Fibroblast of skin of right biceps (primary cell): Measurements from ENCODE around the gene ZNF639.
"Not testable (repeated sequence)": the region's sequence is repeated elsewhere in the genome, so short reads cannot be mapped to it uniquely, and the experiment has no call there.

Experiments used
- DNase-seq: peaks from one replicate; pipeline ENCODE4 v3.0.0-alpha.2; 2013

ZNF639 gene, protein sequence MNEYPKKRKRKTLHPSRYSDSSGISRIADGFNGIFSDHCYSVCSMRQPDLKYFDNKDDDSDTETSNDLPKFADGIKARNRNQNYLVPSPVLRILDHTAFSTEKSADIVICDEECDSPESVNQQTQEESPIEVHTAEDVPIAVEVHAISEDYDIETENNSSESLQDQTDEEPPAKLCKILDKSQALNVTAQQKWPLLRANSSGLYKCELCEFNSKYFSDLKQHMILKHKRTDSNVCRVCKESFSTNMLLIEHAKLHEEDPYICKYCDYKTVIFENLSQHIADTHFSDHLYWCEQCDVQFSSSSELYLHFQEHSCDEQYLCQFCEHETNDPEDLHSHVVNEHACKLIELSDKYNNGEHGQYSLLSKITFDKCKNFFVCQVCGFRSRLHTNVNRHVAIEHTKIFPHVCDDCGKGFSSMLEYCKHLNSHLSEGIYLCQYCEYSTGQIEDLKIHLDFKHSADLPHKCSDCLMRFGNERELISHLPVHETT

DNA sequence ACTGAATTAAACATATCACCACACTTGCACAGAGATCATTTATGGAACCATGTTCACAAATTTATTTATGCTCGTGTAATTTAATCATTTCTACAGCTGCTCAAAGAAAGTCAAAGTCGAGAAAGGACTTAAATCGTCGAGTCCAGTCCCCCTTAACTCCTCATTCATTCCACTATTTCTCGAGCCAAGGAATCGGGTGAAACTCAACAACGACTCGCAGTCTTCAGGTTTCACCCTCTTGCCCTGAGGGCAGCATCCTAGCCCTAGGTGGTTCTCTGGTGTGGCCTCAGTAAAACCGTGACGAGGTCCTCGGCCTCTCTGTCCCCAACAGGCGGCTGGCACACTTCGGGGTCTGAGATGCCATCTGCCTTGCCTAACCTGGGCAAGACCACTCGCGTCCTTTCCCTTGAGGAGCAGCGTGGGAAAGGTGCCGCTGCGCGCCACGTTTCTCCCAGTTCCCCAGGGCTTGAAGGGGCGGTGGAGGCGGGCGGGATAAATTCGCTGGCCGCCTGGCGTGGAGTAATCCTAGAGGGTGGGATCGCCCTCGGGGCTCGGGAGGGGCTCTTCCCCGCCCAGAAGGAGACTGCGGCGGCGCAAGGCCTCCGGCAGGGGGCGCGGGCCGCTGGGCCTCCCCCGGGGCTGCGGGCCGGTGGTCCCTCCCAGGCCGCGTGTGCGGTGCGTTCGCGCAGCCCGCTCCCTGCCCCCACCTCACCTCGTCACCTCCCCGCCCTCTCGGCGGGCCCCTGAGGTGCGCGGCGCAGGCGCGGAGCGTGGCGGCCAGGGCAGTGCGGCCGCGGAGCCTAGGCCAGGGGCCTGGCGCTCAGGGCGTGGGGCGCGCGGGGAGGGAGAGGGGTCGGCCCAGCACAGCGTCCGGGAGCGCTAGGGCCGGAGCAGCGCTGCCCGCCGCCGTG, at the start of gene ZNF639:
Gene ZNF639, plus strand, starts transcription at position 746 of the 911 bp plus-strand sequence. CDS start 5,263 bp downstream, outside the sequence.
- peak; percentile 91 for DNase-seq

DNA sequence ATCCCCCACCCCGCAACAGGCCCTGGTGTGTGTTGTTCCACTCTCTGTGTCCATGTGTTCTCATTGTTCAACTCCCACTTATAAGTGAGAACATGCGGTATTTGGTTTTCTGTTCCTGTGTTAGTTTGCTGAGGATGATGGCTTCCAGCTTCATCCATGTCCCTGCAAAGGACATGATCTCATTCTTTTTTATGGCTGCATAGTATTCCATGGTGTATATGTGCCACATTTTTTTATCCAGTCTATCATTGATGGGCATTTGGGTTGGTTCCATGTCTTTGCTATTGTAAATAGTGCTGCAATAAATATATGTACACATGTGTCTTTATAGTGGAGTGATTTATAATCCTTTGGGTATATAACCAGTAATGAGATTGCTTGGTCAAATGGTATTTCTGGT, 48.4 kb upstream of the ZNF639 start:
- DNase-seq = not testable (repeated sequence)

DNA sequence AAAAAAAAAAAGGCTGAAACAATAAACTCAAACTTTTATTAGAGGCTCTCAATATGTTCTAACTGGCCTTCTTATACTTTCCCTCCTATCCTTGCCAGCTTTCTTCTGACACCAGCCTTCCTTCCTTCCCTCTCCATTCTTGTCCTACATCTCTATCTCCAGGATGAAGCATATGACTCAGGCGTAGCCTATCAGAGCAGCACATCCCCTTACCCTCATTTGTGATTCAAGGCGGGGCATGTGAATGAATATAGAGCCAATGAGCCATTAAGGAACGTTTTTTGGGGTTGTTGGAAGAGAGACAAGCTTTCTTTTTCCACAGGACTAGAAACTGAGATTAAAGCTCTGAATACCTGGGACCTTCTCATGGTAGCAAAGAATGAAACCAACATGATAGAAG, 46.8 kb upstream of the ZNF639 start:
- no peak for DNase-seq

DNA sequence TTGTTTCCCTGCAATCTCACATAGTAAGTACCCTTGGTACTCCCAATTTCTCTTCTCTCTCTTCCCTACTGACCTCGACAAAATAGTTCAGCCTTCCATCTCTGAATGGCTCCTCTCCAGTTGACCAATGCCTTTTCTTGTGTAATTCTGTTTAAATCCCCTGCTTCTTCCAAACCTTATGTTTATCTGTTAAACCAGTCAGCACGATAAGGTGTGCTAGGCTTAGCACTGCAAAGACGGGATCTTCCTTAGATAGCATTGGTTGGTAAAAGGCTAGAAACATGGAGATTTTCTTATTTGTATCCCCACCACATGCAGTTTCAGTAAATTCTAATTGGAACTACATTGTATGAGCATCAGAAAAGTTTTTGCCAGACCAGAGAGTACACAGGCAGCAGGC, 46.1 kb upstream of the ZNF639 start:
- no peak for DNase-seq

DNA sequence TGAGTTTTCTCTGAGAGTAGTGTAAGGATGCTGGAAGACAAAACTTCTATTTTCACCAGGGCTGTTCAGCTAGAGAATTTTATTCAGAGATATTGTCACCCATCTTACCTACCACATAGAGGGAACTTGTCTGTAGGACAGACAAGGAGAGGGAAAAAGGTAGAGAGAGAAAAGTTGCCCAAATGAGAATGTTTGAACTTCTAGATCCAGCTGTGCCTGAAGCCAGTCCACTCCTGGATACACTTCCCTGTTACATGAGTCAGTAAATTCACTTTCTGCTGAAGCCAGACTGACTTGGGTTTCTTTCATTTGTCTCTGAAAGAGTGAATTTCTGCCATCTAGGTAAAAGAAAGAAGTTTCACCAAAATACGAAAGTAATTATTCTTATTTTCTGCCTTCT, 44.7 kb upstream of the ZNF639 start:
- DNase-seq = no peak

DNA sequence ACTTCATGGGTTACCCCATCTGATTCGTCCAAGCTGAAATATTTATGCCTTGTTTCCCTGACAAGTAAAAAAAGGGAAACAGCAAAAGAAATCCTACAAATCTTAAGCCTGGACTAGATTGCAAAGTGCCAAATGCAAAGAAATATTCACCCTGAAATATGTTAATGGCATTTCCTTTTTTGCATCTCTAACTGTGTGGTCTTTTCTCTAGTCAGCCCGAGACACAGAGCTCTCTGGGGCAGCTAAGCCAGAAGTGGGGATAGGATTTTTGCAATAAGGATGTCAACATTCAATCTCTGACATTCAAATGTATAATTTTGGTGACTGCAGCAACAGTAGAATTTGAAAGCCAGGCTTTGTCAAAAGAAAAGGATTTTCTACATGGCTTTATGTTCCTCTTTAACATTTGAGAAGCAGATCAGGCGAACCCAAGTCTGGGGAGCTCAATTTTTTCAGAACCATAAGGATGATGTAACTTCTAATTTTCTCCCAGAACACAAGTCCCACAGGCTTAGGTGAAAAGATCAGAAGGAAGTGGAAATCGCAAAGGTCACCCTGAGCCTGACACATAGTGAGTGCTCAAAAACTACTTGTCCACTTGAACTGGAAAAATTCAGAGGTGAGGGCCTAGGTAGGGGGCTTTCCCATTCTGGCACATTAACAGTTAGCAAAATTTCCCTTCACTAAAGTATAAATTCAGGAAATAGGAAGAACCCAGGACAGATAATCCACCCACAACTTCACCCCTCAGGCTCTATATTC, 43.7 kb upstream of the ZNF639 start:
- peak; percentile 9 for DNase-seq

DNA sequence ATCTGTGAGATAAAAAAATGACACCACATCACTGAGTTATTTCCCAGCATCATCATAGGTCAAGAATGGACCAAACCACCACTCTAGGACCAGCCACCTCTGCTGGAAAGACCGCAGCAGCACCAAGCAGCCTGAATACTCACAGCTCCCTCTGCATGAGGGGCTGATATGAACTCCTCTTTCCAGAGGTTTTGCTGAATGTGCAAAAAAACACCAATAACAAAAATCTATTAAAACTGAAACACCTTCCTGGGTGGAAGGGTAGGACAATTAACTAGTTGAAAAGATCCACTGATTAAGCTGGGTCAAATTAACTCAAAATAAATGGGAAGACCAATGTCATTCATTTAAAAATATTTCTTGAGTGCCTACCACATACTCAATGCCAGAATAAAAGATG, 43.0 kb upstream of the ZNF639 start:
- no peak for DNase-seq

DNA sequence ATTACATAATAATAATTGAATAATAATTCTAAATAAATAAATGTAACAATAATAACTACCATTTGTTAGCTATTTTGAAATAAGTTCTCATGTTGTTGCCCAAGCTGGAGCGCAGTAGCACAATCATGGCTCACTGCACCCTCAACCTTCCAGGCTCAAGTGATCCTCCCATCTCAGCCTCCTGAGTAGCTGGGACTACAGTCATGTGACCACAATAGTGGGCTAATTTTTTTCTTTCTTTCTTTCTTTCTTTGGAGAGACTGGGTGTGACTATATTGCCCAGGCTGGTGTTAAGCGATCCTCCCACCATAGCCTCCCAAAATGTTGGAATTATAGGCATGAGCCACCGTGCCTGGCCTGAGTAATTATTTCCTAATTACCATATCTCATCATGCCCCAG, 41.0 kb upstream of the ZNF639 start:
- no peak for DNase-seq

DNA sequence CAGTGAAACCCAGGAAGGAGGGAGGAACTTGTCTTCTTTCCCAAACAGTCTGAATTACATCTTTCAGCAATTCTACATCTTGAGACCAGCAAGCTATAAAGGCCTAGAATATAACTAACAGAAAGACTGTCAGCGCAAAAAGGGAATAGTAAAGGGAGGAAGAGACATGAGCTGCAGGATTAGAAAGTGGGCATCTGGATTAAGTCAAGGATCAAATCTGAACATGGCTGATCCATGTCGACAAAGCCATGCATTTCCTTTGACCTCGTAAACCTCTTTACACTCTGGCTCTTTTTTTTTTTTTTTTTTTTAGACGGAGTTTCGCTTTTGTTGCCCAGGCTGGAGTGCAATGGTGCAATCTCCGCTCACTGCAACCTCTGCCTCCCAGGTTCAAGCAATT, 36.5 kb upstream of the ZNF639 start:
- no peak for DNase-seq

DNA sequence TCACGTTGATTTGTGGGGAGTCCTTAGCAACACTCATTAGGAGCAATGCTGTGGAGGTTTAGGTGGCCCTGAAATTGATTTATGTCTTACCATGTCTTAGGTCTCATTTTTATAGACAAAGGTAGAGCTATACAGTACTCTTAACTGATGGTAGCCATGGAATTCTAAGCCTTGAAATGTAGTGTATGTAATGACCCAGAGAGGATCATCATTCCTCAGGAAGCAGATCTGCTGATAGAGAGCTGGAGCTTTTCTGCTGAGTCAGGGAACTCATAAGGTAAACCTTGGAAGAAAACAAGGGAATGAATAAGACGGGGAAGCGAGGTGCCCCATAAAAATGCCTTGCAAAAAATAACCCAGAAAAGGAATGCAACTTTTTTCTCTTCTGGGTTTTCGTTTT, 34.0 kb upstream of the ZNF639 start:
- DNase-seq = no peak

DNA sequence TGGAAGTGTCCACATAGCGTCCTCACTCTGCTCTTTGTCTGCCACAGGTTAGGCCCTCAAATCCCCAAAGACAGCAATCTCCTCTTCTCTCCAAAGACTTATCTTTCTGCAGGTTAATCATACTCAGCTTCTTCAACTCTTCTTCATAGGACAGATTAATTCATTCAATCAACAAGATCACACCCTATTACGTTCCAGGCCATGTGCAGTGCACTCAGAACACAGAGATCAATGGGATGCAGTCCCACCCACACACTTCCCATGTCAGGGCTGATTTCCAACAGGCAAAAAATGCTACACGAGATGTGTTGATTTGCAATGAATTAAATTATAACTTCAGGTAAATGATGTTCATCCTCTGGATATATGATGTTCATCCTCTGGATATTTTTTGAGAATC, 33.5 kb upstream of the ZNF639 start:
- DNase-seq = no peak

DNA sequence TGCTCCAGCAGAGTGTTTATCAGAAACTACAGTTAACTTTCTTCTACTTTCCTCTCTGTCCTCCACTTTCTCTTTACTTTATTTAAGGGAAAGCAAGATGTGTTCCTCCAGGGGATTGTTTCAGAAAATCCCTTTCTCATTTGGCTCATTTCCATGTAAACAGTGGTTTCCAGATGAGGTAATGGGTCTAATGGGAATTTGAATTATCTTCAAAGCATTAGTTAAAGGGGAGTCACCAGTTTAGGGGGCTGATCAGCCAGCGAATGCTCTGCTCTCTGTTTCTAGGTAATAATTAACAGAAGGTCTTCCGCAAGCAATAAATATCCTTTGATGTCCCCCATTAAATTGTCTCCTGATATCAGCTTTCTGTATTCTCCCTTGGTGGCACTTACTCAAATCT, 30.4 kb upstream of the ZNF639 start:
- peak; percentile 3 for DNase-seq

DNA sequence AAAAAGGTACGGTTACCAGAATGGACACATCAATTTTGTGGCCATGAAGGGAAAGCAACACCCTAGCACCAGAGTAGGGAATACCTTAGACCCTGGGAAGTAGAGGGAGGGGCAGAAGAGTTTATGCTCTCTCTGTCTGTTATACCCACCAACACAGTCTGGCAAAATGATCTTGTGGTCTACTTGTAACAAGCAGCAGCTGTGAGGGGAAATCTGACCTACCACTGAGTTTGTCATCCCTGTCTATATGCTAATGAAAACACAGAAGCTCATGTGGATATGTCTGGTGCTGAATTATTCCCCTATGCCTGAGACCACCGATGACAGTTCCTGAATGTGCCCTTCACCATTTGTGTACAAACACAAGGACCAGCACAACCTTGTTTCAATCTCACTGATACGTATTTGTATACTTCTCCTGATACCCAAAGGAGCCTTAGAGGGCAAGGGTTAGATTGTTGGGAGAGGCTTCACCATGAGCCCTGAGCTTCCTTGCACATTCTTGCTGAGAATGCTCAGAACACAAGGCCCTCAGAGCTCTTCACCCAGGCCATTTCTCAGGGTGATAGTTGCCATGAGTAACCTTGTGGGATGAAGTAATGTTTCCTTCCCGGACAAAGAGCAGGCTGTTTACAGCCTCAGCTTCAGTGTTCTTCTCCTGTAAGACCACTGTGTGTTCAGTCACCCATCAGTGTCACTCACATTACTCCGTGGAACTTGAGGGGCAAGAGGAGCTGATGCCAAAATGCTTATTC, 24.7 kb upstream of the ZNF639 start:
- no peak for DNase-seq

DNA sequence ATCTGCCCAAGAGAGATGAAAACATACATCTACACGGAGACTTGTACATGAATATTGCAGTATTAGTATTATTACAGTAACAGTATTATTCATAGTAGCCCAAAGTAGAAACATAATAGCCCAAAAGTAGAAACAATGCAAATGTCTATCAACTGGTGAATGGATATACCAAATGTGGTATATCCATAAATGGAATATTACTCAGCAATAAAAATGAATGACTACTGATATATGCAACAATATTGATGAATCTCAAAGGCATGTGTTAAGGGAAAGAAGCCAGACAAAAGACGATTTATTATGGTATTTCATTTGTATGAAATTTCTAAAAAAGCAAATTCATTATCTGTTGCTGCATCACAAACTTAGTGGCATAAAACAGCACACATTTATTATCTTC, 23.5 kb upstream of the ZNF639 start:
- no peak for DNase-seq

DNA sequence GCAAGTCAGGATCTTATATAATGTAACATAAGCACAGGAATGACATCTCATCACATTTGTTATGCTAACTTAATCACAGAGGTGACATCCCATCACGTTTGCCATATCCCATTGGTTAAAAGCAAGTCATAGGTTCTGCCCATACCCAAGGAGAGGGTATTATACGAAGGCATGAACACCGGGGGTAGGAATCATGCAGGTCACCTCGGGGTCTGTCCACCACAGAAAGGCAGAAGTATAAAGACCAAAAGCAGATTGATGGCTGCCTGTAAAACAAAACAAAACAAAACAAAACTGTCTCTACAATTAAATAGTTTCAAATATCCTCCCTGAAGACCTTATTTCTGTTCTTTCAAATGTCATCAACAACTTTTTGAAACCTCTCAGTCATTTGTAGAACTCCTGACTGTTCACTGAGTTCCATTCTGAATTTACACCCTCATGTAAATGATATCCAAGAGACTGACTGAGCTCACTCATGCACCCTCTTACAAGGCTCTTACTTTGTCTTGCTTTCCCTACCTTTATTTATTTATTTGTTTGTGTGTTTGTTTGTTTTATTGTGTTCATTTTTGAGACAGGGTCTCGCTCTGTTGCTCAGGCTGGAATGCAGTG, 22.7 kb upstream of the ZNF639 start:
- DNase-seq = no peak

DNA sequence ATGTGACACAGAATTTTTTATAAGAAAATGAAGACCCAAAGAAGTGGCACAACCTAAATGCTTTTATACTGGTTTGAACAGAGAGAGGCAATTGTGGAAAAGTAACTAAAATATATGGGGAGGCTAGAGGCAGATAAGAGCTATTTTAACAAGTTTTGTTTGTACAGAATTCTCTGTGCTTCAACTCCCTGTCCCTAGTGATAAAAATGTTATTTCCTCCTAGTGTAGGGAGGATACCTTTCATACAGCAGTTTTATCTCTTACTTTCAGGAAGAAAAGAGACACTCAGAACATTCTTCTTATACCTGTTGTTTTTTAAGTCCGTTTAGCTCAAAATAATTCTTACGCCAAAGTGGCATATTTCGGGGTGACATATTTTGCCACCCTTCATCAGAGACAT, 21.2 kb upstream of the ZNF639 start:
- DNase-seq = no peak

DNA sequence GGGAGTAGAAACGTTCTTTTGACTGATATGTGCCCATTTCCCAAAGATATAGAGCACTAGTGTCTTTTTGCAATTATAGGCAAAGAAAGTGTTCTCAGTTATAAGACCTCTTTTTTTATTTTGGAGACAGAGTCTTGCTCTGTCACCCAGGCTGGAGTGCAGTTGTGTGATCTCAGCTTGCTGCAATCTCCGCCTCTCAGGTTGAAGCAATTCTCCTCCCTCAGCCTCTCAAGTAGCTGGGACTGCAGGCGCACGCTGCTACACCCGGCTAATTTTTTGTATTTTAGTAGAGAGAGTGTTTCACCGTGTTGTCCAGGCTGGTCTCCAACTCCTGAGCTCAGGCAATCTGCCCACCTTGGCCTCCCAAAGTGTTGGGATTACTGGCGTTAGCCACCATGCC, 20.7 kb upstream of the ZNF639 start:
- no peak for DNase-seq

DNA sequence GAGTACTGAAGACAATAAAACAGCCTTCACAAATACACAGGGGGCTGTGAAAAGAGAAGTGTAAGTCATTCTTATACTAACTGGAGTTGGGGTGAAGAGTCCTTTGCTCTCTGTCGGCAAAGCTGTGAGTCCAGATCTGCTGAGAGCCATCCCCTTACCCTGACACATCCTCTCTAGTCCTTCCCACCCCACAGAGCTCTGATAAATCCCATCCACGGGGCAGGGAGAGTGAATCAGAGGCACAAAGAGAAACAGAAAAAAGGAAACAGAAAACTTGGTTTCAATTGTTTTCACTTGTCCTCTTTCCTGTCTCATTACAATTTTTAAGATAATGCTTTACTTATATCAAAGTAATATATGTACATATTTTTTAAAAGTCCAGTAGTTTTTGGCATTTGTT, 18.2 kb upstream of the ZNF639 start:
- no peak for DNase-seq

DNA sequence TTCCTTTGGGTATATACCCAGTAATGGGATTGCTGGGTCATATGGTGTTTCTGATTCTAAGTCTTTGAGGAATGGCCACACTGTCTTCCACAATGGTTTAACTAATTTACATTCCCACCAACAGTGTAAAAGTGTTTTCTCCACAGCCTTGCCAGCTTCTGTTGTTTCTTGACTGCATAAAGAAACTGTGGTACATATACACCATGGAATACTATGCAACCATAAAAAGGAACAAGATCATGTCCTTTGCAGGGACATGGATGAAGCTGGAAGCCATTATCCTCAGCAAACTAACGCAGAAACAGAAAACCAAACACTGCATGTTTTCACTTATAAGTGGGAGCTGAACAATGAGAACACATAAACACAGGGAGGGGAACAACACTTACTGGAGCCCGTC, 15.5 kb upstream of the ZNF639 start:
- DNase-seq = not testable (repeated sequence)

DNA sequence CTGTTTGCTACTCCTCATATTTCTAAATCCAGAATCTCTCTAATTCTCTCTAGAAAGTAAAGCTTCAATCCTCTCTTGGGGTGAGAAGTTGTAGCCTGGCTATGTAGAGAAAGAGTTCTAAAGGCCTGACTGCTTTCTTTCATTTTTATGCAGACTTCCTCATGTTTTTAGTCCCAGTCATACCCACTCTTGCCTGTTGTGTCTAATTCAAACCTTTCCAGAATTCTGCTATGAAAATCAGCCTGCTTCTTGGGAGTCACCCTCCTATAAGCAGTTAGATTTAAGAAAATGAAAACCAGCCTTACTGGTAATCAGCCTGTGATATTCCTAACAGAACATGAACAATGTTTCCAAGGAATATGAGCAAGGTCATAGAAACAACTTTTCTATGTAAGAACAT, 14.8 kb upstream of the ZNF639 start:
- no peak for DNase-seq

DNA sequence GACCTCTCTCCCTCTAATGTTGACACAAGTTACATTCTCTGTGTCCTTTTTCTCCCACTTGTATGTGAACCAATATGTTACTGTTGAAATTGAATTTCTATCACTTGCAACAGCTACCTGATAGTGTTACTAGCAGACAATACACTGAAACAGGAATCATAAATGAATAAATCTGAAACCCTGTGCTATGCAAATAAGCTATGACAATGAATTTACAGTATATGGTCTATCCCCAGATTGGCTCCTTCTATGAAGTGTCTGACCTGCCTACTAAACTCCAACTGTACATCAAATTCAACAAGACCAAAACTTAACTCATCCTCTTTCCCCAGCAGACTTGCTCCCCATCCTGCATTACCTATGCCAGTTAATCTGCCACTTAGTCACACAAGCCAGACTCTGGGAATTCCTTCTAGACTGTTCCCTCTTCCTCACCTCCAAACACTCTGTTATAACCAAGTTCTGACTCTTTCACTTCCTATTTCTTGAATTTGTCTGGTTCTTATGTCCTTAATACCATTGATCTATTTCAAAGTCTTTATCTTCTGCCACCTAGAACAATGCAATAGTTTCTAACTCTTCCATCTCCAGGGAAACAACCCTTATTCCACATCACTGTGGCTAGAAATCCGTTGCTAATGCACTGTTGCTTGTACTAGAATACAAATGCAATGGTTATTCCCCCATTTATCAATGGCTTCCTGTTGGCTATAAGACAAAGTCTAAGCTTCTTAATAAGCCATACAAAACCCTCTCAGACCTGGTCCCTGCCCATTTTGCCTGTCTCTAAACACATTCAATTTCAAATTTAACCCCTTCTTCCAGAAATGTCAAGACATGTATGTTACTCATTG, 13.4 kb upstream of the ZNF639 start:
- no peak for DNase-seq
